GM21526 (cell line): Measurements from ENCODE around the gene TSPO.
"Not testable (repeated sequence)": the region's sequence is repeated elsewhere in the genome, so short reads cannot be mapped to it uniquely, and the experiment has no call there.

Source experiments
- ATAC-seq: cut with Tn5 transposase; IDR thresholded peaks from one replicate; pipeline ENCODE4 v1.9.1; 2021; ENCODE audit warnings: moderate library complexity; ENCODE audit not compliant: unreplicated experiment, low FRiP score

TSPO gene

DNA sequence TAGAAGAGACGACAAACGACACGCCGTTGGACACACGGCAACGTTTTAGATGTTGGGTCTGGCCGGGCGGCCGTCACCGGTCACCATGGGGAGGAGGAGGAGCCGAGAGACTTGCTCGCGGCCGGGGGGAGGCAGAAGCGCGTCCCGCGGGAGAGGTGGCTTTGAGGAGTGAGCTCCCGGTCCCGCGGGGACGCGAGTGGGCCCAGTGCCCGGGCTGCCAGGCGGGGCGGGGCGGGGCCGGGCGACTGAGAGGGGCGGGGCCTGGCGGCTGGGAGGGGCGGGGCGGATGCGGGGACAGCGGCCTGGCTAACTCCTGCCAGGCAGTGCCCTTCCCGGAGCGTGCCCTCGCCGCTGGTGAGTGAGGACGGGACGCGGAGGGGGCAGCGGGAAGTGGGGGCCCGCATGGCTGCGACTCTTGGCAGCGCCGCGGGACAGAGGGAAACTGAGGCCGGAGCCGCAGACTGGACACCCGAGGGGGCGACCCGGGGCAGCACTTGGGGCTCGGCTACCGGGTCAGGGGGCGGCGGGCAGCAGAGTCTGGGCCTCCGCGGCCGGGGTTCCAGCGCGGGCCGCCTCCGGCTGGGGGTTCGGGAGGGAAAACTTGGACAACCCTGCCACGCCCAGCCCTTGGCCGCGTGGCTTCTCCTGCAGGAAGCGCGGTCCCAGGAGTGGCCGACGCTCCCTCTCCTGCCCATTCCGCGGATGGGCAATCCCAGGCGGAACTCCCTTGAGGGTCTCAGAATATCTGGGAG lies at the start of gene TSPO:
Gene TSPO (plus strand): TSS at position 309 of the 752 bp plus-strand sequence. CDS start 7,680 bp downstream, outside the sequence.
- ATAC-seq: no peak

DNA sequence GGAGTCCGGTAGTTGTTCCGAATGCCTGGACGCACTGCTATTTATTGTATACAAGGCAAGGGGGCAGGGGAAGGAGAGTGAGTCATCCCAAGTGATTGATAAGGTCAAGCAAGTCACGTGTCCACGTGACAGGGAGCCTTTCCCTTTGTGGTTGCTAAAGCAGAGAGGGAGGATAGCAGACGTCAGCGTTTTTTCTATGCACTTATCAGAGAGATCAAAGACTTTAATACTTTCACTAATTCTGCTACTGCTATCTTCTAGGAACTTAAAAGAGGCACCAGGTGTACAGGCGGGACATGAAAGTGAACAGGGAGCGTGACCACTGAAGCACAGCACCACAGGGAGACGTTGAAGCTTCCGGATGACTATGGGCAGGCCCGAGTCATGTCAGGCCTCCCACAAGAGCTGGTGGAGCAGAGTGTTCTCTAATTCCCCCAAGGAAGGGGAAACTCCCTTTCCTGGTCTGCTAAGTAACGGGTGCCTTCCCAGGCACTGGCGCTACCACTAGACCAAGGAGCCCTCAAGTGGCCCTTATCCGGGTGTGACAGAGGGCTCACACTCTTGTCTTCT lies 47.2 kb upstream of the TSPO start:
- ATAC-seq: not testable (repeated sequence)

- ATAC-seq: not testable (repeated sequence)
Measured at GRCh38 chr22:43104950-43105349, 46.4 kb upstream of the TSPO start.

DNA sequence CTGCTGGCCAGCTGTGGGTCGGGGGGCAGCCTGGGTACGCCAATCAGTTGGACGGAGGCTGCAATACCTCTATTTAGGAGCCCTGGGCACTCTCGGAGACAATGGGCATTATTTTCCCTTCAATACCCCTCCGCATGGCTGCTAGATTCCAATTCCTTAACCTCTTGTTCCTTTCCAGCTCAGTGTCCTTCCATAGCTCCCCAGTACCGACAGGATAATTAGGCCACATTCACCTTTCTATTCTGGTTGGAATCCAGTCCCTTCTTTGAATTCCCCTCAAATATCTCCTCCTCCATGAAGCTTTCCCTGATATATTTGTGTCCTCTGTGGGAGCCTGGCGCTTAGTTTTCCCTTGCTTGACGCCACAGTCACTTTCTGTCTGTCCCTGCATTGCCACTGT lies 45.1 kb upstream of the TSPO start:
- no peak for ATAC-seq

DNA sequence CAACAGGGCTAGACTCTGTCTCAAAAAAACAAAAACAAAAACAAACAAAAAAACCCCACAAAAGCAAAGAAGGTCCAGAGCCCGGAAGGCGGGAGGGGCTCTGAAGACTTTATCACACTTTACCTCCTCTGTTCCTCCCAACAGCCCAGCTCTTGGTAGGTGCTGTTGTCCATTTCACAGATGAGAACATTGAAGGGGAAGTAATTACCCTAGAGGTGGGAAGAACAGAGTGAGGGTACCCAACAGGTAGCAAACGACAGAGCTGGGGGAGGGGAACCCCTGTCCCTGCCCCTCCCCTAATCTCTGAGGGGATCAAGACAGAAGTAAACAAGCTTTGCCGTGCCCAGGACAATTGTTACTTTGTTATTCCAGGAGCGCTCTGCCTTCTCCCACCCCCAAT lies 41.8 kb upstream of the TSPO start:
- no peak for ATAC-seq

DNA sequence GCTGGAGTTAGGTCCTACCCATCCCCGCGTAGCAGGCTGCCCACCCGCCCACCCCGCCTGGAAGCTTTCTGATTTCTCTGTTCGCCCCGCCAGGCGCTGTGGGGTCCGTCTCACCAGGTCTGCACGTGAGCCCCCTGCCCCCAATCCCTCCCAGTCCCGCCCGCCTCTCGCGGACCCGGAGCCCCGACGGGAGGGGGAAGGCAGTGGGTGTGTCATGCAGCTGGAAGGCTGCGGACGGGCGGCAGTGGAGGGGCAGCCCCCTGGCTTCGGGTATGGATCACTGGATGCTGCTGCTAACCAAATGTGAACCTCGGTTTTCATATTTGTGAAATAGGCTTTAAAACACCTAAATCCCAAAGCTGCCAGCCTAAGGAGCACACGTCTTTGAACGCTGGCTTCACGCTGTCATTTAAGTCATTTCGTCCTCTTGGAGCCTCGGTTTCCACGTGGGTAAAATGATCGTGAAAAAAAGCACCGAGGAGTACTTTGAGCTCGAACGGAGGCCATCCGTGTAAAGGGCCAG lies 41.4 kb upstream of the TSPO start:
- ATAC-seq: no peak

- peak; percentile 36 for ATAC-seq
Measured at GRCh38 chr22:43110444-43110926, 40.9 kb upstream of the TSPO start, which contains the start of gene BIK. BIK (plus strand) TSS chr22:43110750; CDS start chr22:43124023, 13,273 bp downstream.

DNA sequence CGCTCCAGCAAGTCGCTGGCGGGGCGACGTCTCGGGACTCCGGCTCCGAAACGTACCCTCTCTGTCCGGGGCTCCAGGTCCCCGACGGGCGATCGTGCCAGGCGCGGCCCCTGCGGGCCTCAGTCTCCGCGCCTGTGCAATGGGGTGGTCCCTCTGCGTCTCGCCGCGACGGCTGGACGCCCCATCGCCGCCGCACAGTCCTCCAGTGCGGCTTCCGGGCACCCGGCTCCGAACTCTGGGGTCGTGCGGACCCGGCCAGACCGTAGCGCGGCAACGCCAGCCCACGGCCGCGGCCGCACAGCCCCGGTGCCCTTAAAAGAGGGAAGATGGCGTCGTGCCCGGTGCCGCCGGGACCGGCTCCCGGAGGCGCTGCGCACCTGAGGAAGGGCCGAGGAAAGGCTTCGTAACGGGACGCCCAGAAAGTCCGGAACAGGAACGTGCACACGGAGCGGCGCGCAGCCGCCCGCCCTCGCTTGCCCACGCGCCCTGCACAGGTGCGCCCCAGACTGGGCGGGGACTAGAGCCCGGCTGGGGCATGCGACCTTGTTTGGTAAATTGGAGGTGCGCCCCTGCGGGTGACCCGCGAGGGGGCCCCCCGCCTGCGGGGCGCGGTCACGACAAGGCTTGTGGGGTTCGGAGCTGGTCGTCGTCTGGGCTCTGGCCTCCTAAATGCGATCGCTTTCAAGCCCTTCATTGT lies 40.3 kb upstream of the TSPO start:
- ATAC-seq: peak; percentile 50

- no peak for ATAC-seq
Measured at GRCh38 chr22:43113526-43114251, 37.7 kb upstream of the TSPO start.

GRCh38 chr22:43114958-43115357 lies 36.4 kb upstream of the TSPO start:
- ATAC-seq: no peak

GRCh38 chr22:43116932-43117331 lies 34.4 kb upstream of the TSPO start:
- no peak for ATAC-seq

DNA sequence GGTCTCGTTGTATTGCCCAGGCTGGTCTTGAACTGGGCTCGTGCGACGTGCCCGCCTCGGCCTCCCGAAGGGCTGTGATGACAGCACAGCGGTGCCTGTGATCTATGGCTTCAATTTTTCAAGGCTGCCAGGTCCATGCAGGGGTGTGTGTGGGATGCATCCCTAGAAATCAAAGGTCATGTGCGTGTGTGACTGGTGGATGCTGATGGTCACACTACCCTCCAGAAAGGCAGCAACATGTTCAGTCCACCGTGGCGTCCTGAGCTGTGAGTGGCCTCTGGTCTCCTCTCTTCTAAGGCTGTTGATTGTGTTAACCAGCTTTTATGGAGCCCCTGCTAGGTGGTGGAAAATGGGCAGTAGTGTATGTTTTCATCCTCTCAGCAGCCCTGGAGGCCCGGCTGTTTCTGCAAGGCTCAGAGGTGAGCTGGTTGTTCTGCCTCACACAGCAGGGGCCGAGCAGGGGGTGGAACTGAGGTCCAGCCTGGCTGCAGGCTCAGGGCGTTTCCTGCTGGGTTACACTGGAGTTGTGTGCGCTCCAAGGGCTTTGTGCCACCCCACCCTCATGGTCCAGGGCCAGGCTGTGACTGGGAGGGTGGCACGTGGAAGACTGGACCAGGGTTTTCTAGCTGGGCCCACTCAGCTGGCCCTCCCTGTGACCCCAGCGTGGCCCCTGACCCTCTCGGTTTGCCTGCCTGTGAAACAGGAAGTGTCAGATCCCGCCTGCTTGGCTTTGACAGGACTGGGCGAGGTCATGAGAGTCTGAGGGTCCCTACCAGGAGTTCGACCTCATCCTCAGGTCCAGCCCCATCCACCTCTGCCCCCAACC lies 33.1 kb upstream of the TSPO start:
- ATAC-seq: no peak

DNA sequence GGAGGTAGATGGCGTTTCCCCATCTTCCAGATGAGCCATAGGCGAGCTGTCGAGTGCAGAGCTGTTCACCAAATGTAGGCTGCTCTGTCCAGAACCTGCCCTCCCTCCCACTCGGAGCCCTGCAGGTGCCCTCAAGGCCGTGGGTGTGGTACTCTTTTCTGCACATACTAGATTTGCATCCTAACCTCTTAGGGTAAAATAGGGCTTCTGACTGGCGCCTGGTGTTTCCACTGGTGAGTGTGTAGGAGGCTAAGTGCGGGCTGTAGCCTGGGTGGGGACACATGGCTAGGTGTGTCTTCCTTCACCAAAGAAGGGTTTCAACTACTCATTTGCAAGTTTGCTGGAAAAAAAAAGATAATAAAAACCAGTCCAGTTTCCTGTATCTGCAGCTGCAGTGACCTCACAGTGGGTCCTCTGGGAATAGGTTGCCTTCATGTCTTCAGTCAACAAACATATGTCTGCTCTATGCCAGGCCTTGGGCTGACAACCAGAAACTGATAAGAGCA lies 32.4 kb upstream of the TSPO start:
- no peak for ATAC-seq

DNA sequence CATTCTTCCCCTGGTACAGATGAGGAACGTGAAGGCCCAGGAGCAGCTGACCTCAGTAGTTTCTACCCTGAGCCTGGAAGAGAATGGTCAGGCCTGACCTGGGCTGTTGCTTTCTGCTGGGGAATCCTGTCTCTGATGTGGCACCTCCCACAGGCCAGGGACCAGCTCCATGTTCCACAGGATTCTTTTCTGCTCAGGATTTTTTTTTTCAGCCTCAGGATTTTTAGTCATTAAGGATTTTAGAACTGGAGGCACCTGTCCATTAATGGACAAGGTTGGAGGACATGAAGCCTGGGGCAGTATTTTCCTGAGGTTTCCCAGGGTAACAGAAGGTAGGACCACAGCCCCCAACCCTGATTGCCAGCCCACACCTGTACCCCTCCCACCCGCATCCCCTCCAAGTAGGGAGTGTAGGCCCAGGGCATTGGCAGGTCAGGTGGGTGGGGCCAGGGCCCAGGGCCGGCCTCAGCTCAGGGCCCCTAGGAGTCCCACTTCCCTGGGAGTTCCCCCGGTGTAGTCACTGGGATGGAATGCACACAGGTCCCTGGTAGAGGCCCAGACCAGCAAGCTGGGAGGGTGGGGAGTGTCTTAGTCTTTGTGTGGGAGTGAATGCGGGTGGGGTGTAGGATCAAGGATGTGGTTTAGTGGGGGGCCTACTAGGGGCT lies 24.7 kb upstream of the TSPO start:
- no peak for ATAC-seq

- no peak for ATAC-seq
Measured at GRCh38 chr22:43127166-43127908, 24.0 kb upstream of the TSPO start.

DNA sequence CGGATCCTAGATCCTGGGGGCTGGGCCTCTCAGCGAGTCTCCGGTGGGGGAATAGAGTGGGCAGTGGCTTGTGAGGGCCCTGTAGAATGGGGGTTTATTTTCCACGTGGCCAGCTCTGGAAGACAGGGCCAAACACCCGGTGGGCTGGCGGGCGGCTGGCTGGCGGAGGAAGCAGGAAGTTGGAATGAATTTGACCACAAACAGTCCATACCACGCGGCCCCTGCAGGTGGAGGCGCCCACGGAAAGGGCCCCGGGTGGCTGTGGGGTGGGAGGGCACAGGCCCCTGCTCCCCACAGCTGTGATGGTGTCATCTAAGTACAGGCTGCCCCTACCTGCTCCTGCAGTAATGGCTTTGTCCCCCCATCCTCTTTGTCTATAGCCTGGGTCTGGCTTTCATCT lies 23.2 kb upstream of the TSPO start:
- ATAC-seq: no peak

- ATAC-seq: no peak
Measured at GRCh38 chr22:43128928-43129424, 22.4 kb upstream of the TSPO start.
